ENCODE measurements around the gene OSBPL6.
"Not testable (repeated sequence)": the region's sequence is repeated elsewhere in the genome, so short reads cannot be mapped to it uniquely, and the experiment has no call there.

DNA sequence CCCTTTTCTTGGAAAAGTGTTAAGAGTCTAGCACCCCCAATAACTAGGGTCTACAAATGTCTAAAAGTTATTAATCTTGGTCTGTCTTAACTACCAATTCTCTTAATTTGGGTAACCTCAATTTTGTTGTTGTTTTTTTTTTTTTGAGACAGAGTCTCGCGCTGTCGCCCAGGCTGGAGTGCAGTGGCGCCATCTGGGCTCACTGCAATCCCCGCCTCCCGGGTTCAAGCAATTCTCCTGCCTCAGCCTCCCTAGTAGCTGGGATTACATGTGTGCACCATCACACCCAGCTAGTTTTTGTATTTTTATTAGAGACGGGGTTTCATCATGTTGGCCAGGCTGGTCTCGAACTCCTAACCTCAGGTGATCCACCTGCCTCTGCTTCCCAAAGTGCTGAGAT lies 218.1 kb downstream of the OSBPL6 start:
- TF ChIP-seq, protein P1, sequence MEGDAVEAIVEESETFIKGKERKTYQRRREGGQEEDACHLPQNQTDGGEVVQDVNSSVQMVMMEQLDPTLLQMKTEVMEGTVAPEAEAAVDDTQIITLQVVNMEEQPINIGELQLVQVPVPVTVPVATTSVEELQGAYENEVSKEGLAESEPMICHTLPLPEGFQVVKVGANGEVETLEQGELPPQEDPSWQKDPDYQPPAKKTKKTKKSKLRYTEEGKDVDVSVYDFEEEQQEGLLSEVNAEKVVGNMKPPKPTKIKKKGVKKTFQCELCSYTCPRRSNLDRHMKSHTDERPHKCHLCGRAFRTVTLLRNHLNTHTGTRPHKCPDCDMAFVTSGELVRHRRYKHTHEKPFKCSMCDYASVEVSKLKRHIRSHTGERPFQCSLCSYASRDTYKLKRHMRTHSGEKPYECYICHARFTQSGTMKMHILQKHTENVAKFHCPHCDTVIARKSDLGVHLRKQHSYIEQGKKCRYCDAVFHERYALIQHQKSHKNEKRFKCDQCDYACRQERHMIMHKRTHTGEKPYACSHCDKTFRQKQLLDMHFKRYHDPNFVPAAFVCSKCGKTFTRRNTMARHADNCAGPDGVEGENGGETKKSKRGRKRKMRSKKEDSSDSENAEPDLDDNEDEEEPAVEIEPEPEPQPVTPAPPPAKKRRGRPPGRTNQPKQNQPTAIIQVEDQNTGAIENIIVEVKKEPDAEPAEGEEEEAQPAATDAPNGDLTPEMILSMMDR (IDR thresholded peaks at IDR 0.05), result not testable (repeated sequence)
- TF ChIP-seq POLR2A (IDR thresholded peaks at IDR 0.05), result not testable (repeated sequence)

Data from lower leg skin (tissue), 3 donors.